GM12878 (cell line): Measurements from ENCODE around the gene CALM3. TPM values are rescaled to one million over a fixed set of nuclear protein-coding genes. Genes with fewer than 3 reads are reported as not detected.

ENCODE experiments used
- ATAC-seq: fragments of 200-7000 bp; cut with Tn5 transposase; 3 replicates; pipeline ENCODE4 v1.9.1; 2020; ENCODE audit warnings: mild to moderate bottlenecking, moderate library complexity
- BruUV-seq: library from RNA; stranded (reverse); fragments of 400-500 nt; replicated peaks from 2 replicates; lab custom pipeline; 2021; lab: Mats Ljungman, UMichigan
- CTCF ChIA-PET: fragments of 300-600 bp; sonication (Branson Sonifier 250); formaldehyde crosslinking; extraction: SDS; loops from one replicate; lab custom pipeline; 2021; ENCODE audit warnings: inconsistent platforms; lab: Yijun Ruan, JAX
- POLR2A ChIA-PET: fragments of 350-600 bp; formaldehyde crosslinking; extraction: SDS; loops from one replicate; lab custom pipeline; 2021; ENCODE audit warnings: inconsistent platforms; lab: Charles Lee
- RAD21 ChIA-PET: fragments of 300-600 bp; sonication (Branson Sonifier 250); formaldehyde crosslinking; loops from one replicate; lab custom pipeline; 2023; ENCODE audit warnings: antibody characterized with exemption; ENCODE audit not compliant: unreplicated experiment; lab: Charles Lee
- SMC1A ChIA-PET: fragments of 300-600 bp; sonication (Branson Sonifier 250); formaldehyde crosslinking; loops from one replicate; lab custom pipeline; 2023; ENCODE audit not compliant: unreplicated experiment, uncharacterized antibody; lab: Charles Lee
- DNase-seq: peaks from one replicate; pipeline ENCODE4 v3.0.0-alpha.2; 2011; ENCODE audit warnings: low read depth, low spot score
- FAIRE-seq: peaks from 3 replicates; lab custom pipeline; 2011; peaks lifted over from hg19 to GRCh38; lab: Jason Lieb, UNC
- H2AFZ ChIP-seq: 2 replicates; pipeline ENCODE4 v1.6.0; 2011; ENCODE audit warnings: low read depth, low read length, control low read depth; ENCODE audit not compliant: control insufficient read depth
- H3K27ac ChIP-seq: 2 replicates; pipeline ENCODE4 v1.5.1; 2011; ENCODE audit warnings: control low read depth; ENCODE audit not compliant: control insufficient read depth, insufficient read depth
- H3K27me3 ChIP-seq, 2 experiments: replicated peaks in 1 of 2; 2 replicates each; pipeline versions ENCODE4 v1.6.0 to v1.6.1; 2011; ENCODE audit warnings: low read length in 1 of 2; ENCODE audit not compliant: control insufficient read depth in 2 of 2, insufficient read depth in 2 of 2
- H3K36me3 ChIP-seq, 2 experiments: 2 replicates each; pipeline ENCODE4 v1.5.1; 2011; ENCODE audit warnings: low read length in 1 of 2; ENCODE audit not compliant: control insufficient read depth in 2 of 2, insufficient read depth in 2 of 2
- H3K4me1 ChIP-seq: 2 replicates; pipeline ENCODE4 v1.6.1; 2011; ENCODE audit warnings: mild to moderate bottlenecking, low read length, moderate library complexity, mixed read lengths; ENCODE audit not compliant: control insufficient read depth, insufficient read depth
- H3K4me2 ChIP-seq: 2 replicates; pipeline ENCODE4 v1.6.0; 2011; ENCODE audit warnings: control low read depth; ENCODE audit not compliant: control insufficient read depth, insufficient read depth
- H3K4me3 ChIP-seq: fragments of 200-600 bp; sonication (generic); 2 replicates; pipeline ENCODE4 v1.5.1; 2016
- H3K79me2 ChIP-seq: 2 replicates; pipeline ENCODE4 v1.6.0; 2011; ENCODE audit warnings: low read length; ENCODE audit not compliant: control insufficient read depth, insufficient read depth
- H3K9ac ChIP-seq: 2 replicates; pipeline ENCODE4 v1.8.0; 2011; ENCODE audit warnings: low read length, control low read depth, mixed read lengths; ENCODE audit not compliant: control insufficient read depth, insufficient read depth
- H3K9me3 ChIP-seq: replicated peaks from 3 replicates; pipeline ENCODE4 v1.5.1; 2011; ENCODE audit warnings: mild to moderate bottlenecking, low read length; ENCODE audit not compliant: control insufficient read depth, insufficient read depth
- H4K20me1 ChIP-seq: 2 replicates; pipeline ENCODE4 v1.6.0; 2011; ENCODE audit not compliant: control insufficient read depth, insufficient read depth
- CEBPB ChIP-seq, 2 experiments: fragments of 150-350 bp in 1 of 2; IDR thresholded peaks; 2 replicates each; pipeline ENCODE4 v1.6.1; 2012 to 2014; ENCODE audit warnings: low read depth in 2 of 2, low read length in 2 of 2, borderline replicate concordance in 1 of 2, inconsistent platforms in 1 of 2
- CHD1 ChIP-seq: IDR thresholded peaks from 2 replicates; pipeline ENCODE4 v1.6.1; 2012; ENCODE audit warnings: low read depth, low read length, improper control_type of control experiment
- CHD2 ChIP-seq: IDR thresholded peaks from 2 replicates; pipeline ENCODE4 v1.6.1; 2011; ENCODE audit warnings: low read depth, low read length, improper control_type of control experiment, borderline replicate concordance
- CHD4 ChIP-seq: fragments of 200-600 bp; sonication (generic); IDR thresholded peaks from 2 replicates; pipeline ENCODE4 v1.6.1; 2016; ENCODE audit warnings: mild to moderate bottlenecking
- EED ChIP-seq: sonication (generic); IDR thresholded peaks from 2 replicates; pipeline ENCODE4 v1.6.1; 2016; ENCODE audit warnings: antibody characterized with exemption, low read depth
- MEF2B ChIP-seq: fragments of 450-650 bp; IDR thresholded peaks from 2 replicates; pipeline ENCODE4 v1.6.1; 2018; ENCODE audit warnings: mild to moderate bottlenecking, moderate library complexity; ENCODE audit not compliant: partially characterized antibody, poor library complexity, severe bottlenecking
- MTA3 ChIP-seq: IDR thresholded peaks from 2 replicates; pipeline ENCODE4 v1.6.1; 2012; ENCODE audit warnings: low read length, inconsistent platforms, borderline replicate concordance
- NBN ChIP-seq: fragments of 450-650 bp; IDR thresholded peaks from 2 replicates; pipeline ENCODE4 v1.6.1; 2016
- NFXL1 ChIP-seq: fragments of 450-650 bp; IDR thresholded peaks from 2 replicates; pipeline ENCODE4 v1.6.1; 2017; ENCODE audit warnings: antibody characterized with exemption, mild to moderate bottlenecking, borderline replicate concordance
- NR2C1 ChIP-seq: fragments of 450-650 bp; IDR thresholded peaks from 2 replicates; pipeline ENCODE4 v1.6.1; 2017; ENCODE audit warnings: antibody characterized with exemption, mild to moderate bottlenecking, moderate library complexity
- NR2C2 ChIP-seq: IDR thresholded peaks from 2 replicates; pipeline ENCODE4 v1.6.1; 2011; ENCODE audit warnings: borderline replicate concordance, low read depth; ENCODE audit not compliant: control insufficient read depth, insufficient read length
- RAD21 ChIP-seq: IDR thresholded peaks from 2 replicates; pipeline ENCODE4 v1.6.1; 2011; ENCODE audit warnings: mild to moderate bottlenecking, low read depth, low read length, moderate library complexity; ENCODE audit not compliant: insufficient read depth
- SMAD1 ChIP-seq: fragments of 450-650 bp; IDR thresholded peaks from 2 replicates; pipeline ENCODE4 v1.6.1; 2018; ENCODE audit warnings: mild to moderate bottlenecking, low read depth; ENCODE audit not compliant: partially characterized antibody
- ZNF592 ChIP-seq: fragments of 450-650 bp; IDR thresholded peaks from 2 replicates; pipeline ENCODE4 v1.6.1; 2017; ENCODE audit warnings: mild to moderate bottlenecking, moderate library complexity
- WGBS: methylation state at CpG from one replicate; pipeline ENCODE4 v1.1.6; 2016; ENCODE audit warnings: low lambda C conversion rate; ENCODE audit not compliant: insufficient replicate concordance, insufficient coverage; ENCODE audit errors: missing lambda C conversion rate; 5-methylcytosine and 5-hydroxymethylcytosine counted together
- in situ Hi-C: fragments of 300-500 bp; cut with MboI; formaldehyde crosslinking; loops from 9 replicates; pipeline ENCODE4 v1.14.3; 2018; ENCODE audit warnings: mixed read lengths
- intact Hi-C: fragments of 100-400 bp; cut with micrococcal nuclease; formaldehyde crosslinking; loops from one replicate; pipeline ENCODE4 v1.14.2; 2022; ENCODE audit not compliant: unreplicated experiment
- polyA plus RNA-seq, 11 experiments: library from polyadenylated mRNA; depleted of rRNA in 4 of 11; unstranded in 6 of 11; stranded (reverse) in 5 of 11; fragments of >200 nt; fragmentation: Nextera tagmentation in 4 of 11; fragmentation: Illumina TruSeq in 1 of 11; extraction: Ambion mirVana in 4 of 11; extraction: Trizol in 1 of 11; gene quantifications; 1 replicate in 1 of 11; 2 replicates in 10 of 11; pipeline versions ENCODE4 v1.2.1 to v1.2.3, GENCODE V29; 2011 to 2016; ENCODE audit warnings: inconsistent platforms in 2 of 11, missing spikeins in 2 of 11, low read depth in 1 of 11
- total RNA-seq, 4 experiments: library from RNA; depleted of rRNA in 3 of 4; stranded (reverse); fragments of >200 nt in 3 of 4; fragmentation: Illumina TruSeq in 1 of 4; extraction: Trizol in 1 of 4; gene quantifications; 2 replicates each; pipeline versions ENCODE4 v1.2.1 to v1.2.3, GENCODE V29; 2013 to 2021

CALM3 gene
- total and polyA plus RNA-seq, 10 of the 15 experiments (the other 5 are each of a cell fraction or from before 2014, with no cell fraction given) = 164 to 849 (median 347) TPM

GRCh38 chr19:46591254-46591653 is 9.9 kb upstream of the CALM3 start:
- DNase-seq (no peak), ATAC-seq (no peak)
- in situ Hi-C loops = no loop called here
- no peaks in the 10 kb centered on the region for H3K9me3 ChIP-seq
- no peak overlapping the region for H3K27ac ChIP-seq
- 33% methylated on average over 3 of the region's 4 CpGs for WGBS
- CTCF ChIA-PET = no interaction called here
- TF ChIP-seq CHD2 (no peak), CEBPB (IDR thresholded peaks at IDR 0.05; ENCODE audit: borderline replicate concordance in 1 of 2, low read depth in 2 of 2, low read length in 2 of 2) (no peak), NBN (no peak), NFXL1 (no peak), NR2C2 (no peak), MEF2B (no peak), RAD21 (no peak), SMAD1 (no peak), EED (no peak), NR2C1 (no peak), MTA3 (no peak), CHD4 (no peak), ZNF592 (no peak), CHD1 (no peak)
- TF ChIP-seq, all 136 proteins: peak for 0
- Histone ChIP-seq H3K4me1 (no peaks in the 10 kb centered on the region), H3K4me2 (no peak overlapping the region), H3K4me3 (no peak overlapping the region), H3K36me3 (no peaks in the 10 kb centered on the region), H3K27me3 (no peaks in the 10 kb centered on the region), H4K20me1 (no peaks in the 10 kb centered on the region), H3K9ac (no peak overlapping the region), H3K79me2 (no peaks in the 10 kb centered on the region), H2AFZ (no peak overlapping the region)
- SMC1A ChIA-PET = no interaction called here
- intact Hi-C loops = no loop called here
- BruUV-seq = no TSS peak
- RAD21 ChIA-PET = no interaction called here
- no peak for FAIRE-seq
- POLR2A ChIA-PET = no interaction called here
